HFF-Myc (cell line): ENCODE data around the gene GBX2.

Experiments used
- DNase-seq: peaks from one replicate; pipeline ENCODE4 v3.0.0-alpha.2; 2011; ENCODE audit warnings: low read depth; ENCODE audit errors: extremely low read depth
- H3K4me3 ChIP-seq: replicated peaks from 2 replicates; pipeline ENCODE4 v1.5.1; 2011; ENCODE audit warnings: low read depth, mild to moderate bottlenecking, control low read depth, low read length
- TF ChIP-seq, protein P1 (sequence below): IDR thresholded peaks from 2 replicates; pipeline ENCODE4 v1.5.1; 2012; ENCODE audit warnings: mild to moderate bottlenecking, low read depth, low read length, control low read depth; ENCODE audit errors: missing control alignments

GBX2 gene

DNA sequence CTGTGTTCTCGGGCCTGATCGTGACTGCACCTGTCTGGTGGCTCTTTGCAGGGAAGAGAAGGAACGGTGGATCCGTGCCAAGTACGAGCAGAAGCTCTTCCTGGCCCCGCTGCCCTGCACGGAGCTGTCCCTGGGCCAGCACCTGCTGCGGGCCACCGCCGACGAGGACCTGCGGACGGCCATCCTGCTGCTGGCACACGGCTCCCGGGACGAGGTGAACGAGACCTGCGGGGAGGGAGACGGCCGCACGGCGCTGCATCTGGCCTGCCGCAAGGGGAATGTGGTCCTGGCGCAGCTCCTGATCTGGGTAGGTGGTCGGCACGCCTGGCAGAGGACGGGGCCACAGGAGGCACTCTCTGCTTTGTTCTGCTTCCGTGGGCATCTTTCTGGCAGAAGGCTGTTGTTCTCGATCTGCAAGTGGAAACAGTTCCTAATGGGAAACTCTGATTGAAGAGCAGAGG, 48.0 kb downstream of the GBX2 start:
- H3K4me3 ChIP-seq = no peak overlapping the region
- DNase-seq = no peak
- TF ChIP-seq, protein P1, sequence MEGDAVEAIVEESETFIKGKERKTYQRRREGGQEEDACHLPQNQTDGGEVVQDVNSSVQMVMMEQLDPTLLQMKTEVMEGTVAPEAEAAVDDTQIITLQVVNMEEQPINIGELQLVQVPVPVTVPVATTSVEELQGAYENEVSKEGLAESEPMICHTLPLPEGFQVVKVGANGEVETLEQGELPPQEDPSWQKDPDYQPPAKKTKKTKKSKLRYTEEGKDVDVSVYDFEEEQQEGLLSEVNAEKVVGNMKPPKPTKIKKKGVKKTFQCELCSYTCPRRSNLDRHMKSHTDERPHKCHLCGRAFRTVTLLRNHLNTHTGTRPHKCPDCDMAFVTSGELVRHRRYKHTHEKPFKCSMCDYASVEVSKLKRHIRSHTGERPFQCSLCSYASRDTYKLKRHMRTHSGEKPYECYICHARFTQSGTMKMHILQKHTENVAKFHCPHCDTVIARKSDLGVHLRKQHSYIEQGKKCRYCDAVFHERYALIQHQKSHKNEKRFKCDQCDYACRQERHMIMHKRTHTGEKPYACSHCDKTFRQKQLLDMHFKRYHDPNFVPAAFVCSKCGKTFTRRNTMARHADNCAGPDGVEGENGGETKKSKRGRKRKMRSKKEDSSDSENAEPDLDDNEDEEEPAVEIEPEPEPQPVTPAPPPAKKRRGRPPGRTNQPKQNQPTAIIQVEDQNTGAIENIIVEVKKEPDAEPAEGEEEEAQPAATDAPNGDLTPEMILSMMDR = no peak

DNA sequence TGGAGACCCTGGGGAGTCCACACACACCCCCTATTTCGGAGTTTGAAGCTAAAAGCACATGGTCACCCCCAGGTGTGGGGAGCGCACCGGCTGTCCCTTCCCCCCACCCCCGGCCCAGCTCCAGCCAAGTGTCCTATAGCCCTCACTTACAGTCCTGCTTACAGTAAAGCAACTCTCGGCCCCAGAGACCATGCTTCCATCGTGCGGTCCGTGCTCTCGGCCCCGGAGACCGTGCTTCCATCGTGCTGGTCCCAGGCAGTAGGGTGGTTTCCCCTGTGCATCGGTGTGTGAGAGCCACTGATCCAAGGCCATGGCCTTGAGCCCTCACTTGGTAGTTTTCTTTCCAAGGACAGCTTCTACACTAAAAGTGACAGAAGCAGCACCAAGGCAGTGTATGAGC, 48.7 kb downstream of the GBX2 start:
- H3K4me3 ChIP-seq = no peak overlapping the region
- TF ChIP-seq, protein P1 = no peak
- no peak for DNase-seq

DNA sequence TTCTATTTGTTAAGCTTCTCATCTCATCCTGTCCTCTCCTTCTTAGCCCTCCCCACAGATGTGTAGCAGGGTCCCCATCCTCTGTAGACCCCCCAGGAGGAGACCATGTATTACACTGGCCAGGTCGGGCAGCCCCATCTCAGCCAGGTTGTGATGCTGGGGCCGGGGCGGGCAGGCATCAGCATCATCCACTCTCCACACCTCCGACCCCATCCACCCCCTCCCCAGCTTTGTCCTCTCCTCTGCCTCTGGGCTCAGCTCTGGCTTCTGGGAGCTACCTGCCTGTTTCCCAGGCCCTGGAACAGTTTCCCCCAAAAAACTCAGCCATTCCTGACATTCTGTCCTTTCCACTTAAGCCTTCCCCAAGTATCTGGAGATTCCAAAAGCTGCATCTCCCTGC, 49.2 kb downstream of the GBX2 start:
- no peak overlapping the region for H3K4me3 ChIP-seq
- no peak for DNase-seq
- TF ChIP-seq, protein P1 = no peak

DNA sequence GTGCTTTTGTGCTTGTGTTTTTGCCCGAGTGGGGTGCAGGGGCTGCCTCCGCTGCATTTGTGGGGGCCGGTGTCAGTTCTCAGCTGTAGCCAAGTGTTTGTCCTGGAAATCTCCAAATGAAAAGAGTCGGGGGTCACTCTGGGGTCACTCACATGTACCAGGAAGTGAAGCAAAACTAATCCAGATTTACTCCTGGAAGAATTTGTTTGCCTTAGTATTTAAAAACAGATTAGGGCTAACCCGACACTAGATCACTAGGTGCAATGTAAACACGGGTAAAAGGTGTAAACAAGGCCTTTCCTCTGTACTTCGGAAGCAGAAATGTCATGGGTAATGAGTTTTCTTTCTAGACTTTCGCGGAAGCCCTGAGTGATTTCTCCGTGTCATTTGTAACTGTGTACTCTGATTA, 50.3 kb downstream of the GBX2 start:
- no peak for DNase-seq
- TF ChIP-seq, protein P1 = no peak
- H3K4me3 ChIP-seq = no peak overlapping the region

DNA sequence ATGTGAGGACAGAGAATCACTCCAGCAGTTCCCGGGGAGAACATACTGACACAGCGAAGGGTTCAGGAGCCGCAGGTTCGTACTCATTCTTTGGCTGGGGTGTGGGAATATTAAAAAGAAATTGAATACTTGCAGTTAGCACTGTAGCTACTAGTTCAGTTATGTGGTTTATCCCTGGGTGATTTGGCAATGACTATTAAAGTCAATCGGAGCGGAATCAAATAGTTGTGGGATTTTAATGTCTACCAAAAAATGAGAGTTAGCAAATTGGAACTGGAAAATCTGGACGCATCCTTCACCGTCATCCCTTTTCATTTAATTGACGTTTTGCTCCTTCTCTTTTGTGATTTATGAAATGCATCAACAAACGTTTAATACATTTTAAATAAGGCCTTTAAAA, 50.8 kb downstream of the GBX2 start:
- H3K4me3 ChIP-seq = no peak overlapping the region
- TF ChIP-seq, protein P1 = no peak
- DNase-seq = no peak
